ENCODE results near the gene GRIN2A.

GRCh38 chr16:10069374-10069773 is 112.9 kb downstream of the GRIN2A start:
- TF ChIP-seq CTCF (IDR thresholded peaks at IDR 0.05; ENCODE audit: extremely low read depth in 1 of 2, insufficient read depth in 1 of 2, low read depth in 1 of 2, low read length in 2 of 2): no peak
- no peak for TF ChIP-seq POLR2AphosphoS5 (IDR thresholded peaks at IDR 0.05; ENCODE audit: insufficient read depth, low read depth, low read length)
- no peak for TF ChIP-seq FOS (IDR thresholded peaks at IDR 0.05; ENCODE audit: borderline replicate concordance, insufficient read depth, low read length)
- no peak for TF ChIP-seq POLR2A (IDR thresholded peaks at IDR 0.05; ENCODE audit: low read depth, low read length)
- TF ChIP-seq MYC (IDR thresholded peaks at IDR 0.05; ENCODE audit: low read depth, low read length): no peak
